ENCODE data around the gene EFNA4.

DNA sequence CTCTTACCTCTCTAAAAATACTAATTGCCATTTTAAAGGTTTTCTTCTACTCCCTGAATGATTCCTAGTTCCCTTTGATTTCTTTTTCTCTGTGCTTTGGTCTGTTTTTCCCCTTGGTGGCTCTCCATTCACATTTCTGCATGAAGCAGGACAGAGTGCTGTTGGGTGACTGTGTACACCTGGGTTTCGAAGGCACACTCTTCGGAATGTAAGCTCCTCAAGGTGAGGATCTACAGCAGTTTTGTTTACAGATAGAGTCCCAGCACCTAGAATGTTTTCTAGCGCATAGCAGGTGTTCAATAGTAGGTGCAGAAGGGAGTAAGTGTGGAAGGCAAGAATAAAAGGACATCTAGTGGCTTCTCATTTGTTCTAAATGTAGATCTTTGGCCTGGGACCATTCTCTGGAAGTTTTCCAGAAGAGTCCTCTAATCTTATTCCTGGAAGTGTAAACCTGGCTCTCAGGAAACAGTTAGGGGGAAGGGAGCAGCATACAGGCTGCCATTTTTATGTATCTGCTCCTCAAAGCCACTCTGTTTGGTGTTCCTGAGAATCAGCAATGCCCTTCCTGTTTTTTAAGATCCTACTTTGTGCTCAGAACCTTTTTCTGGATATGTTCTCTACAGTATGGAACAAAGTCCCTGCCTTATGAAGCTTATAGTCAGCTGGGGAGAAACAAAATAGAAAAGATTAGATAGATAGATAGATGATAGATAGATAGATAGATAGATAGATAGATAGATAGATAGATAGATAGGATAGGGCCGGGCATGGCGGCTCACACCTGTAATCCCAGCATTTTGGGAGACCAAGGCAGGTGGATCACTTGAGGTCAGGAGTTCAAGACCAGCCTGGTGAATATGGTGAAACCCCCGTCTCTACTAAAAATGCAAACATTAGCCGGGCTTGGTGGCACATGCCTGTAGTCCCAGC, 41.3 kb downstream of the EFNA4 start:
- TF ChIP-seq RXRA (IDR thresholded peaks at IDR 0.05): no peak
- no peak for TF ChIP-seq MAX (IDR thresholded peaks at IDR 0.05)
- TF ChIP-seq CTCF (IDR thresholded peaks at IDR 0.05; ENCODE audit: low read depth, low read length, missing input control): no peak
- no peak for TF ChIP-seq EGR1 (IDR thresholded peaks at IDR 0.05; ENCODE audit: low read depth in 2 of 2)
- TF ChIP-seq, protein P1, sequence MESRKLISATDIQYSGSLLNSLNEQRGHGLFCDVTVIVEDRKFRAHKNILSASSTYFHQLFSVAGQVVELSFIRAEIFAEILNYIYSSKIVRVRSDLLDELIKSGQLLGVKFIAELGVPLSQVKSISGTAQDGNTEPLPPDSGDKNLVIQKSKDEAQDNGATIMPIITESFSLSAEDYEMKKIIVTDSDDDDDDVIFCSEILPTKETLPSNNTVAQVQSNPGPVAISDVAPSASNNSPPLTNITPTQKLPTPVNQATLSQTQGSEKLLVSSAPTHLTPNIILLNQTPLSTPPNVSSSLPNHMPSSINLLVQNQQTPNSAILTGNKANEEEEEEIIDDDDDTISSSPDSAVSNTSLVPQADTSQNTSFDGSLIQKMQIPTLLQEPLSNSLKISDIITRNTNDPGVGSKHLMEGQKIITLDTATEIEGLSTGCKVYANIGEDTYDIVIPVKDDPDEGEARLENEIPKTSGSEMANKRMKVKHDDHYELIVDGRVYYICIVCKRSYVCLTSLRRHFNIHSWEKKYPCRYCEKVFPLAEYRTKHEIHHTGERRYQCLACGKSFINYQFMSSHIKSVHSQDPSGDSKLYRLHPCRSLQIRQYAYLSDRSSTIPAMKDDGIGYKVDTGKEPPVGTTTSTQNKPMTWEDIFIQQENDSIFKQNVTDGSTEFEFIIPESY (IDR thresholded peaks at IDR 0.05): no peak
- no peak for TF ChIP-seq REST (IDR thresholded peaks at IDR 0.05)
- TF ChIP-seq RAD21 (IDR thresholded peaks at IDR 0.05): no peak
- TF ChIP-seq TAF1 (conservative IDR thresholded peaks at IDR 0.05): no peak
- no peak for TF ChIP-seq GABPA (IDR thresholded peaks at IDR 0.05 in 1 of 2, conservative IDR thresholded peaks at IDR 0.05 in 1 of 2)
- peak; percentile 7 for TF ChIP-seq NR2F2 (IDR thresholded peaks at IDR 0.05)
- TF ChIP-seq FOXA2 (IDR thresholded peaks at IDR 0.05): no peak

All from liver (tissue), 3 donors.